MM.1S (cell line): Measurements from ENCODE around the gene LORICRIN.

ENCODE experiments used
- CTCF ChIP-seq: fragments of 300-600 bp; sonication (generic); IDR thresholded peaks from 2 replicates; pipeline ENCODE4 v1.5.1; 2016; ENCODE audit warnings: antibody characterized with exemption, low read length, mixed read lengths
- EZH2 ChIP-seq: fragments of 300-600 bp; sonication (generic); optimal IDR thresholded peaks from 2 replicates; pipeline ENCODE3; 2017; ENCODE audit warnings: low read depth, mild to moderate bottlenecking, antibody characterized with exemption, low read length, mixed read lengths
- EZH2phosphoT487 ChIP-seq: fragments of 300-600 bp; sonication (generic); IDR thresholded peaks from 2 replicates; pipeline ENCODE4 v1.6.1; 2018; ENCODE audit warnings: antibody characterized with exemption, low read length

GRCh38 chr1:153293480-153293775 is 33.9 kb downstream of the LORICRIN start:
- TF ChIP-seq CTCF (no peak), EZH2phosphoT487 (no peak), EZH2 (no peak)
